HG02588 (cell line): ENCODE results near the gene AHCYL1.

Experiments
- ATAC-seq: cut with Tn5 transposase; IDR thresholded peaks from one replicate; pipeline ENCODE4 v1.9.1; 2021; ENCODE audit warnings: mild to moderate bottlenecking, moderate library complexity; ENCODE audit not compliant: unreplicated experiment

The AHCYL1 gene

DNA sequence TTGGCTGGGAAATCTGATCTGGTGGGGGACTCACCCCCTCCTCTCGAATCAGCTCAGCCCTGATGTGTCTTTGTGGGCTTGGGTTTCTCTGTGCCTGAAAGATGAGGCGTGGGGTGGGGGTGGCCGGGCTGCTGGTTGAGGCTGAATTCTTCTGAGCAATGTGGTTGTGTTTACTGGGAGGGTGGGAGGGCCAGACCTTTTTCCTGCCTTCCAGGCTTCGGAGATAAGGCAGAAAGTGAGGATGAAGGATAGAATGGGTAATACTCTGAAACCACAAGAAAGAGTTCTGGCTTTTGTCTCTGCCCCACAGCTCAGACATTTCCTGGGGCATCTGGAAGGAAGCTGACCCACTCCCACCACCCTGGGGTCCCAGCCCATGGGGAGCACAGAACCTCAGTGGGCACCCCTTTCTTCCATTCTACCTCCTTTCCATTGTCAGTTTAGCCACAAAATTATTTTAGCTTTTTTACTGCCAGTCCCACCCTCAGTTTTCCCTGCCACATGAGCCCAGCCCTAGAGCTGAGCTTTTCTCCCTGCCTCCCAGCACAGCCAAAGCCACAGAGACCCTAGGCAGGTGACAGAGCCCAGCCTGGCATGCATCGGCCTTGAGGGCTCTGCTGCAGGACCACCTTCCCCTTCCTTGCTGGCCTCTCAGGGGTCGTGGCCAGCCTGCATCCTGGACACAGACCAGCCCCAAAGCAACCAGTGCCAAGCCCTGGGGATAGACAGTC lies 74.7 kb downstream of the AHCYL1 start:
- ATAC-seq: no peak

GRCh38 chr1:110060034-110060661 lies 75.6 kb downstream of the AHCYL1 start:
- ATAC-seq: no peak

- no peak for ATAC-seq
Measured at GRCh38 chr1:110060662-110061060, 76.1 kb downstream of the AHCYL1 start.

DNA sequence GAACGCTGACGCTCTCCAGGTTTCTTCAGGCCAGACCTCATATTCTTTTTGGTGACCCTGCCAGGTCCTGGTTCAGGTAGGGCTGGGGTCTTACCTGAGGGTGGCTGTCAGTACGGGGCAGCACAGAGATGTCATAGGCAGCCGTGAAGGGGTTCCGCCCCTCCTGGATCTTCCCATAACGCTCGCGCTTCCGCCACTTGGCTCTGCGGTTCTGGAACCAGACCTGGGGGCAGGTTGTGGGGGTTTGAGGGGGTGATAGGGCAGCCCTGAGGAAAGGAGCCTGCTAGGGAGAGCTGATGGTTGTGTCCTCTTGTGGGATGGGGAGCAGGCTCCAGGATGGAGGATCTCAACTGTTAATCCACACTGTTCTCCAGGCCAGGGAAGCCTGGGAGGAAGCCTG lies 76.8 kb downstream of the AHCYL1 start:
- ATAC-seq: no peak

DNA sequence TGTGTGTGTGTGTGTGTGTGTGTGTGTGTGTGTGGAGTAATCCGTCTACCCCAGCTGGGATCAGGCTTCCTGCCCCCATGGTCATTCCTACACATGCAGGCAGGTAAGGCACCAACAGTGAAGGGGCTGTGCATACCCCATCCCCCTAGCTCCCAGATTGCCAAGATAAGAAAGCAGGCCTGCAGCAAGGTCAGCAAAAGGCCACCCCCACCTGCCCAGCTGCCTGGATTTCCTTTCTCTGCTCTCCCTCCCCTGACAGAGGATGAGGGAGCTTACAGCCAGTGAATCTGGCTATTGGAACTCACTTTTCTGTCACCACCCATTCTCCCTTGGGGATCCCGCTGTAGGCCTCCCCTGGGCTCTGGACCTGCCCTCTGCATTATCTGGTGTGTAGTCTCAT lies 78.0 kb downstream of the AHCYL1 start:
- no peak for ATAC-seq

GRCh38 chr1:110063781-110064180 lies 79.2 kb downstream of the AHCYL1 start:
- no peak for ATAC-seq

DNA sequence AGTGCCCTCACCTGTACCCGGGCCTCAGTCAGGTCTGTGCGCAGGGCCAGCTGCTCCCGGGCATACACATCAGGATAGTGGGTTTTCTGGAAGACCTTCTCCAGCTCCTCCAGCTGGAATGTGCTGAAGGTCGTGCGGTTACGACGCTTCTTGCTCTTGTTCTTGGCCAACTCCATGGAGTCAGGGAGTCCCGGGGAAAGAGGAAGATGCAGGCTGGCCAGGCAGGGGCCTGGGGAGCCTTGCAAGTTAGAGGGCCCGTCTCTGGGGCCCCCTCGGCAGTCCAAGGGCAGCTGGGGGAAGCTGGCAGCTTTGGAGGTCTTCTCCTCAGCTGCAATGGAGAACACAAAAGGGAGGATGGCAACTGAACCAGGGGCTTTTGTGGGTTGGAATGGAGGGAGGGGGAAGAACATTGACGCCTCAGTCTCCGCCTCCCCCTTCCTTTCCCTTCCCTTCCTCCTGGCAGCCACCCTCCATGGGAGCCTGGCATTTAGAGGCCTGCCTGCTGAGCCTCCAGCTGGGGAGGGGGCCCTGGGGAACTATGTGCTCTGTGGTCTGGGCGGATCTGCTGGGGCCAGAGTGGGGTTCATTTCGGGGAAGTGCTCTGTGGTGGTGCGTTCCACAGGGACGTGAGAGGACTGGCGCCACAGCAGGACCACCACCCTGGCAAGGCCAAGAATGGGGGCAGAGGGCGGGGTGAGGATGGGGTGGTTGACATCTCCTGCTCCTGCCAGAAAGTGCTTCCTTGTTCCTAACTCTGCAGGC lies 80.2 kb downstream of the AHCYL1 start:
- no peak for ATAC-seq

GRCh38 chr1:110065841-110066240 lies 81.3 kb downstream of the AHCYL1 start:
- no peak for ATAC-seq

GRCh38 chr1:110067479-110067892 lies 82.9 kb downstream of the AHCYL1 start:
- no peak for ATAC-seq

DNA sequence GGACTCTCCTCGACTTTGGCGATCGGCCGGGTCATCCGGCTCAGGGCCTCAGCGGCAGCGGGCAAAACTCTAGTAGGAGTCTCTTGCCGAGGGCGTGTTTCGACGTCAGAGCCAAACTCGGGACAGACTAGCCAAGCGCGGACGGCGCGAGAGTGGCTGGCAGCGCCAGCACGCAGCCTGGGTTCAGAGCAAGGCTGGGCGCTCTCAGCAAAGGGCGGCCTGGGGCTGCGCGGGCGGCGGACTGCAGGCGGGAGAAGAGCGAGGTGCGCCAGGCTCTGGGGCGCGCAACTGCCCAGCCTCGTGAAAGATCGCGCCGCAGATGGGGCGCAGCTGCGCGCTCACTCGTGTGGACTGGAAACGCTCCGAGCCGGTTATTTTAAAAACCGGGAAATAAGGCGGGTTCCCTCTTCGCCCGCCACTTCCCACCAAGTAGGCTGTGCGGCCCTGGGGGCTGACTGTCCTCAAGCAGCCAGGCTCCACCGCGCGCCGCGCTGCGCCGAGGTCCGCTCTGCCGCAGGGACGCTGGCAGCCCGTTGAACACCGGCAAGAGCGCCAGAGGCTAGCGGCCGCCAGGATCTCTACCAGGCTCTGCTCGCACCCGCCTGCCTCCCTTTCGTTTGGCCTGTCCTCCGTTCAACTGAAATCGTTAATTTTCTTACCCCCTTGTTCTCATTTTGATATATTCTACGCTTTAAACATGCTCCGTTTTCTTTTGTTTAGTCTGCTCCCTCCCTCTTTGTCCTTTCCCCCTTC lies 83.5 kb downstream of the AHCYL1 start:
- no peak for ATAC-seq

- no peak for ATAC-seq
Measured at GRCh38 chr1:110068646-110069403, 84.3 kb downstream of the AHCYL1 start.

DNA sequence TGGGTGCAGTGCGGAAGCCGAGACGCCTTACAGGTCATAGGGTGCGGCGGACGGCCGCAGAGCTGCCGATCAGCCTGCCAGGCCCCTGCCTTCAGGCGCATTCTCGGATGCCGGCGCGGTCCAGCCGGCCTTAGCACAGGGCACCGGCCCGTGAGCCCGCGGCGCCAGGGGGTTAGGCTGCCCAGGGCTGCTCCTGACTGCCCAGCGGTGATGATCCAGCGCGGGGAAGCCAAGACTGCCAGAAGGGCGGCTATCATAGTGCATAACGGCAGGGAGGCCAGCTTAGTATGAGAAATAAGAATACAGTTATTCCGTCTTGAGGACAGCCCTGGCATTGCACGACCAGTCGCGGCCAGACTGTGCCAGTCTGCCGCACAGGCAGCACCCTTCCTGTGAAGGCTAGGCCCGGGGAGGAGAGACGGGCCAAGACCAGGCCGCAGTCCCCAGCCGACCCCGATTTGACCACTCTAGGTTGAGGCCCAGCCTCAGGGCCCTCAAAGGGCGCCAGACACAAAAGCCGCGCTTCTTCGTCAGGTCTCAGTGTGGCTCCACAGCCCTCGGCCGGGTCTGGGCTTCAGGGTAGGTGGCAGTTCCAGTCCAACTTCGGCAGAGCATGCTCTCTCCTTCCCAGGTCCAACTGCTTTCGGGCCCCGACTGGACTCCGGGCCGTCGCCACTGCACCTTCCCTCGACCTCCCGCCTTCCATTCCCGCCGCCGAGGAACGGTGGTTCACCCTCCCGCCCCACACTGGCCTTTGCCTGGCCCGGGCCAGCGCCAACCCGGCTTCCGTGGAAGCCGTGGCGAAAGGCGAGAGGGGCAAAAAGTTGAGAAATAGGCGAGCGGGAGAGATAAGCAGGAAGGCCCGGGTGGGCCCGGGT lies 85.1 kb downstream of the AHCYL1 start:
- no peak for ATAC-seq

DNA sequence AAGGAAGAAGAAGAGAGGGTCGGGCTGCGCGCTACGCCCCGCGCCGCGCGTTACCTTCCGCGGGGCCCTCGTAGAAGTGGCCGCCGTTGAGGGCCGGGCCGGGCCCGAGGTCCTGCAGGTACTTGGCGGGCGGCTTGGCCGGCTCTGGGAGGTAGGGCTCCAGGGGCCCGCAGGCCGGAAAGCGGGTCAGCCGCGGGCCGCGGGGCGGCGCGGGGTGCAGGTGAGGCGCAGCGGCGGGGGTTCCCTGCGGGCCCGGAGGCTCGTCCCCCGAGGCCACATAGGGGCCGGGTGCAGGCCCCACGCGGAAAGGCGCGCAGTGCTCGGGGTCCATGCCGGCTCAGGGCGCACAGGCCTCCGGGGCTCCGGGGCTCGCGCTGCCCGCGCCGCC lies 85.7 kb downstream of the AHCYL1 start:
- ATAC-seq: no peak

- no peak for ATAC-seq
Measured at GRCh38 chr1:110070671-110071242, 86.2 kb downstream of the AHCYL1 start, which contains the start of gene ALX3. Gene ALX3 (minus strand): TSS chr1:110070672. CDS start chr1:110070612, 60 bp downstream.
